OCI-LY3 (cell line): ENCODE results near the gene RUBCN.

Experiments used
- H2AFZ ChIP-seq: fragments of 200-600, 300-600 bp; shearing (Covaris generic); 2 replicates; pipeline ENCODE4 v1.6.0; 2014; ENCODE audit warnings: antibody characterized with exemption, low read depth, low read length
- H3K27ac ChIP-seq: fragments of 200-600, 300-600 bp; sonication (generic); 2 replicates; pipeline ENCODE4 v1.5.1; 2014; ENCODE audit warnings: mild to moderate bottlenecking, low read length, moderate library complexity, mixed read lengths
- H3K27me3 ChIP-seq: fragments of 200-600, 300-600 bp; sonication (generic); 2 replicates; pipeline ENCODE4 v1.6.1; 2014; ENCODE audit warnings: low read depth, low read length, mixed read lengths
- H3K36me3 ChIP-seq: fragments of 200-600, 300-600 bp; sonication (generic); replicated peaks from 2 replicates; pipeline ENCODE3; 2014; ENCODE audit warnings: low read depth, low read length, mixed read lengths
- H3K4me1 ChIP-seq: fragments of 300-600, 200-600 bp; sonication (generic); 2 replicates; pipeline ENCODE4 v1.6.1; 2014; ENCODE audit warnings: low read length, mixed read lengths
- H3K4me2 ChIP-seq: fragments of 200-600, 300-600 bp; sonication (generic); 2 replicates; pipeline ENCODE4 v1.6.1; 2014; ENCODE audit warnings: low read length, mixed read lengths
- H3K4me3 ChIP-seq: fragments of 300-600, 200-600 bp; sonication (generic); 2 replicates; pipeline ENCODE4 v1.5.1; 2014; ENCODE audit warnings: antibody characterized with exemption, mild to moderate bottlenecking, low read length, moderate library complexity
- H3K79me2 ChIP-seq: fragments of 300-600, 200-600 bp; shearing (Covaris generic); 2 replicates; pipeline ENCODE4 v1.6.1; 2014; ENCODE audit warnings: mild to moderate bottlenecking, low read length, mixed read lengths
- H3K9ac ChIP-seq: fragments of 300-600, 200-600 bp; shearing (Covaris generic); 2 replicates; pipeline ENCODE4 v1.6.0; 2014; ENCODE audit warnings: mild to moderate bottlenecking, low read length, moderate library complexity
- H3K9me3 ChIP-seq: fragments of 200-600, 300-600 bp; shearing (Covaris generic); 2 replicates; pipeline ENCODE4 v1.6.1; 2014; ENCODE audit warnings: low read length, mixed read lengths; ENCODE audit not compliant: insufficient read depth
- H4K20me1 ChIP-seq: fragments of 200-600, 300-600 bp; sonication (generic); 2 replicates; pipeline ENCODE4 v1.6.1; 2016; ENCODE audit warnings: low read length, mixed read lengths; ENCODE audit not compliant: insufficient read depth
- CTCF ChIP-seq: fragments of 200-600, 300-600 bp; sonication (generic); IDR thresholded peaks from 2 replicates; pipeline ENCODE4 v1.5.1; 2014; ENCODE audit warnings: antibody characterized with exemption, low read length, low read depth
- EZH2phosphoT487 ChIP-seq: fragments of 200-600 bp; shearing (Covaris generic); IDR thresholded peaks from 2 replicates; pipeline ENCODE4 v1.6.1; 2018; ENCODE audit warnings: antibody characterized with exemption, mixed run types, low read depth

Gene RUBCN

GRCh38 chr3:197675951-197676350 is 60.8 kb downstream of the RUBCN start:
- peaks cover 9% of the 10 kb centered on the region; the same call in 1 of the 2 replicates for H3K9me3 ChIP-seq
- H3K4me3 ChIP-seq: no peak overlapping the region
- H4K20me1 ChIP-seq: 0 out of 2 replicates have a peak, but pooled peaks cover 5% of the 10 kb centered on the region
- H3K27ac ChIP-seq: no peak overlapping the region
- no peaks in the 10 kb centered on the region for H3K4me1 ChIP-seq
- no peak overlapping the region for H3K9ac ChIP-seq
- H3K36me3 ChIP-seq: peaks cover 51% of the 10 kb centered on the region
- TF ChIP-seq CTCF (no peak), EZH2phosphoT487 (no peak)
- no peak overlapping the region for H2AFZ ChIP-seq
- no peaks in the 10 kb centered on the region for H3K27me3 ChIP-seq
- no peaks in the 10 kb centered on the region for H3K79me2 ChIP-seq
- no peak overlapping the region for H3K4me2 ChIP-seq

GRCh38 chr3:197675563-197675860 is 61.2 kb downstream of the RUBCN start:
- Histone ChIP-seq H3K4me2 (no peak overlapping the region), H3K36me3 (peaks cover 48% of the 10 kb centered on the region), H3K27me3 (no peaks in the 10 kb centered on the region), H3K4me1 (no peaks in the 10 kb centered on the region), H4K20me1 (0 out of 2 replicates have a peak, but pooled peaks cover 5% of the 10 kb centered on the region), H3K79me2 (no peaks in the 10 kb centered on the region), H3K9me3 (peaks cover 9% of the 10 kb centered on the region; the same call in 1 of the 2 replicates), H3K9ac (no peak overlapping the region), H2AFZ (no peak overlapping the region), H3K27ac (no peak overlapping the region), H3K4me3 (no peak overlapping the region)
- no peak for TF ChIP-seq EZH2phosphoT487

GRCh38 chr3:197674741-197675562 is 61.8 kb downstream of the RUBCN start:
- H3K36me3 ChIP-seq: peaks cover 46% of the 10 kb centered on the region

GRCh38 chr3:197673170-197673569 is 63.5 kb downstream of the RUBCN start:
- Histone ChIP-seq H2AFZ (no peak overlapping the region), H4K20me1 (0 out of 2 replicates have a peak, but pooled peaks cover 5% of the 10 kb centered on the region), H3K9me3 (peaks cover 9% of the 10 kb centered on the region; the same call in 1 of the 2 replicates), H3K36me3 (peaks cover 46% of the 10 kb centered on the region), H3K4me3 (no peak overlapping the region), H3K27ac (no peak overlapping the region), H3K27me3 (no peaks in the 10 kb centered on the region), H3K9ac (no peak overlapping the region), H3K4me1 (no peaks in the 10 kb centered on the region), H3K79me2 (no peaks in the 10 kb centered on the region), H3K4me2 (no peak overlapping the region)
- TF ChIP-seq EZH2phosphoT487 (no peak), CTCF (no peak)

More at GRCh38 chr3:197674741-197675562, 61.8 kb downstream of the RUBCN start:
- H3K9me3 ChIP-seq: peaks cover 9% of the 10 kb centered on the region; the same call in 1 of the 2 replicates
- H3K4me1 ChIP-seq: no peaks in the 10 kb centered on the region
- H3K9ac ChIP-seq: no peak overlapping the region
- no peak overlapping the region for H3K4me3 ChIP-seq
- no peak overlapping the region for H3K4me2 ChIP-seq
- no peaks in the 10 kb centered on the region for H3K79me2 ChIP-seq
- H3K27me3 ChIP-seq: no peaks in the 10 kb centered on the region
- H3K27ac ChIP-seq: no peak overlapping the region
- 0 out of 2 replicates have a peak, but pooled peaks cover 5% of the 10 kb centered on the region for H4K20me1 ChIP-seq
- TF ChIP-seq CTCF: no peak
- TF ChIP-seq EZH2phosphoT487: no peak
- no peak overlapping the region for H2AFZ ChIP-seq
